ENCODE measurements around the gene RAB11FIP2. TPM values are rescaled to one million over a fixed set of nuclear protein-coding genes. Genes with fewer than 3 reads are reported as not detected.

Gene RAB11FIP2
- polyA plus RNA-seq, 2 of the 4 experiments (the other 2 are of a cell fraction): 10.0 to 29.3 TPM

- TF ChIP-seq CTCF (IDR thresholded peaks at IDR 0.05) (no peak), PHF8 (IDR thresholded peaks at IDR 0.05; ENCODE audit: borderline replicate concordance, low read depth) (no peak), TFCP2L1 (CRISPR knock-in tag; IDR thresholded peaks at IDR 0.05) (no peak), HES2 (IDR thresholded peaks at IDR 0.05) (no peak)
These were observed 59.4 kb downstream of the RAB11FIP2 start (continued) for GRCh38 chr10:117987244-117987909.

- Histone ChIP-seq H3K9me3 (no peaks in the 10 kb centered on the region), H3K4me2 (no peak overlapping the region), H3K4me1 (peaks cover 7% of the 10 kb centered on the region; the same call in 1 of the 3 replicates), H3K27ac (no peak overlapping the region), H3K4me3 (no peak overlapping the region)
- DNase-seq (ENCODE audit: low read depth in 1 of 2, low spot score in 1 of 2) (no peak), ATAC-seq (no peak), FAIRE-seq (no peak)
- POLR2A ChIA-PET: no interaction called here
- 88% methylated on average over 2 of the region's 2 CpGs for WGBS (ENCODE audit: missing lambda C conversion rate)
- CTCF ChIA-PET: no interaction called here
- TF ChIP-seq EP300 (IDR thresholded peaks at IDR 0.05): no peak
- no peak for TF ChIP-seq ZSCAN20 (CRISPR knock-in tag; IDR thresholded peaks at IDR 0.05)
- no peak for TF ChIP-seq CEBPB (IDR thresholded peaks at IDR 0.05)
- TF ChIP-seq RNF2 (IDR thresholded peaks at IDR 0.05; ENCODE audit: borderline replicate concordance, low read depth): no peak
- no peak for TF ChIP-seq POLR2AphosphoS2 (conservative IDR thresholded peaks at IDR 0.05; ENCODE audit: low read length)
- TF ChIP-seq TP53 (CRISPR knock-in tag; IDR thresholded peaks at IDR 0.05): no peak
- TF ChIP-seq ELK1 (IDR thresholded peaks at IDR 0.05; ENCODE audit: low read depth, low read length): no peak
- TF ChIP-seq RARB (CRISPR knock-in tag; IDR thresholded peaks at IDR 0.05): no peak
- TF ChIP-seq POLR2A (IDR thresholded peaks at IDR 0.05; ENCODE audit: low read length): no peak
- no peak for TF ChIP-seq RAD21 (conservative IDR thresholded peaks at IDR 0.05 in 1 of 2, IDR thresholded peaks at IDR 0.05 in 1 of 2)
- no peak for TF ChIP-seq NPAS2 (CRISPR knock-in tag; IDR thresholded peaks at IDR 0.05; ENCODE audit: borderline replicate concordance)
- TF ChIP-seq TFCP2L1 (CRISPR knock-in tag; IDR thresholded peaks at IDR 0.05): no peak
These were observed 62.8 kb downstream of the RAB11FIP2 start for GRCh38 chr10:117983961-117984360.

GRCh38 chr10:117980755-117981702, 65.7 kb downstream of the RAB11FIP2 start:
- H3K4me1 ChIP-seq: peaks cover 7% of the 10 kb centered on the region; the same call in 1 of the 3 replicates
- no peak overlapping the region for H3K27ac ChIP-seq
- H3K9me3 ChIP-seq: no peaks in the 10 kb centered on the region
- FAIRE-seq (no peak), DNase-seq (ENCODE audit: low read depth in 1 of 2, low spot score in 1 of 2) (no peak), ATAC-seq (no peak)
- no peak overlapping the region for H3K4me2 ChIP-seq
- ChIA-PET CTCF (interaction anchor here (0.6 to 1.2 kb wide), 4 partner anchors 13 to 1950 kb away, joined by 3 read pairs; no protein-coding TSS in a partner anchor), POLR2A (no interaction called here)
- WGBS (ENCODE audit: missing lambda C conversion rate): 37% methylated on average over 4 of the region's 4 CpGs
- no peak for TF ChIP-seq RFX5 (IDR thresholded peaks at IDR 0.05)
- TF ChIP-seq MAFK (IDR thresholded peaks at IDR 0.05; ENCODE audit: partially characterized antibody): peak; percentile 64
- H3K4me3 ChIP-seq: no peak overlapping the region

Data from A549 (cell line).